ENCODE measurements around the gene NAXE. TPM values are rescaled to one million over a fixed set of nuclear protein-coding genes. Genes with fewer than 3 reads are reported as not detected.
A peak's percentile ranks its signal among the peaks of the same experiment; 100 is the strongest.

The NAXE gene
- total and polyA plus RNA-seq, 2 of the 13 experiments (the other 11 are each of a cell fraction or from before 2014, with no cell fraction given), result 39.4 to 59.4 TPM

- TF ChIP-seq, protein P1, sequence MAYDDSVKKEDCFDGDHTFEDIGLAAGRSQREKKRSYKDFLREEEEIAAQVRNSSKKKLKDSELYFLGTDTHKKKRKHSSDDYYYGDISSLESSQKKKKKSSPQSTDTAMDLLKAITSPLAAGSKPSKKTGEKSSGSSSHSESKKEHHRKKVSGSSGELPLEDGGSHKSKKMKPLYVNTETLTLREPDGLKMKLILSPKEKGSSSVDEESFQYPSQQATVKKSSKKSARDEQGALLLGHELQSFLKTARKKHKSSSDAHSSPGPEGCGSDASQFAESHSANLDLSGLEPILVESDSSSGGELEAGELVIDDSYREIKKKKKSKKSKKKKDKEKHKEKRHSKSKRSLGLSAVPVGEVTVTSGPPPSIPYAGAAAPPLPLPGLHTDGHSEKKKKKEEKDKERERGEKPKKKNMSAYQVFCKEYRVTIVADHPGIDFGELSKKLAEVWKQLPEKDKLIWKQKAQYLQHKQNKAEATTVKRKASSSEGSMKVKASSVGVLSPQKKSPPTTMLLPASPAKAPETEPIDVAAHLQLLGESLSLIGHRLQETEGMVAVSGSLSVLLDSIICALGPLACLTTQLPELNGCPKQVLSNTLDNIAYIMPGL (CRISPR knock-in tag; IDR thresholded peaks at IDR 0.05; ENCODE audit: borderline replicate concordance in 1 of 2, low read depth in 1 of 2), result peak in 1 of 2 experiments; percentile 27; a peak in 1 of 4 replicates
- TF ChIP-seq SMC3 (IDR thresholded peaks at IDR 0.05; ENCODE audit: low read length) (peak; percentile 64; the same call in 1 of the 2 replicates), ZNF773 (CRISPR knock-in tag; IDR thresholded peaks at IDR 0.05; ENCODE audit: borderline replicate concordance) (no peak), TEAD3 (CRISPR knock-in tag; optimal IDR thresholded peaks at IDR 0.05; ENCODE audit: borderline replicate concordance) (peak; percentile 16), ZNF761 (CRISPR knock-in tag; conservative IDR thresholded peaks at IDR 0.05) (no peak), GATAD2A (CRISPR knock-in tag; IDR thresholded peaks at IDR 0.05) (0 out of 2 replicates have a peak, but pooled peaks have one; percentile 29)
- TF ChIP-seq, protein P2, sequence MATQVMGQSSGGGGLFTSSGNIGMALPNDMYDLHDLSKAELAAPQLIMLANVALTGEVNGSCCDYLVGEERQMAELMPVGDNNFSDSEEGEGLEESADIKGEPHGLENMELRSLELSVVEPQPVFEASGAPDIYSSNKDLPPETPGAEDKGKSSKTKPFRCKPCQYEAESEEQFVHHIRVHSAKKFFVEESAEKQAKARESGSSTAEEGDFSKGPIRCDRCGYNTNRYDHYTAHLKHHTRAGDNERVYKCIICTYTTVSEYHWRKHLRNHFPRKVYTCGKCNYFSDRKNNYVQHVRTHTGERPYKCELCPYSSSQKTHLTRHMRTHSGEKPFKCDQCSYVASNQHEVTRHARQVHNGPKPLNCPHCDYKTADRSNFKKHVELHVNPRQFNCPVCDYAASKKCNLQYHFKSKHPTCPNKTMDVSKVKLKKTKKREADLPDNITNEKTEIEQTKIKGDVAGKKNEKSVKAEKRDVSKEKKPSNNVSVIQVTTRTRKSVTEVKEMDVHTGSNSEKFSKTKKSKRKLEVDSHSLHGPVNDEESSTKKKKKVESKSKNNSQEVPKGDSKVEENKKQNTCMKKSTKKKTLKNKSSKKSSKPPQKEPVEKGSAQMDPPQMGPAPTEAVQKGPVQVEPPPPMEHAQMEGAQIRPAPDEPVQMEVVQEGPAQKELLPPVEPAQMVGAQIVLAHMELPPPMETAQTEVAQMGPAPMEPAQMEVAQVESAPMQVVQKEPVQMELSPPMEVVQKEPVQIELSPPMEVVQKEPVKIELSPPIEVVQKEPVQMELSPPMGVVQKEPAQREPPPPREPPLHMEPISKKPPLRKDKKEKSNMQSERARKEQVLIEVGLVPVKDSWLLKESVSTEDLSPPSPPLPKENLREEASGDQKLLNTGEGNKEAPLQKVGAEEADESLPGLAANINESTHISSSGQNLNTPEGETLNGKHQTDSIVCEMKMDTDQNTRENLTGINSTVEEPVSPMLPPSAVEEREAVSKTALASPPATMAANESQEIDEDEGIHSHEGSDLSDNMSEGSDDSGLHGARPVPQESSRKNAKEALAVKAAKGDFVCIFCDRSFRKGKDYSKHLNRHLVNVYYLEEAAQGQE (IDR thresholded peaks at IDR 0.05; ENCODE audit: borderline replicate concordance in 1 of 2, low read depth in 1 of 2, low read length in 2 of 2), result peak in 1 of 2 experiments; percentile 62; a peak in 1 of 4 replicates
These were observed 35.8 kb downstream of the NAXE start (continued) for GRCh38 chr1:156627313-156627880.

Measured in HepG2 (cell line).